ENCODE measurements around the gene SMG7. TPM values are rescaled to one million over a fixed set of nuclear protein-coding genes. Genes with fewer than 3 reads are reported as not detected.

The SMG7 gene
- total and polyA plus RNA-seq, 2 of the 4 experiments (the other 2 are of a cell fraction): 18.1 to 22.6 TPM

DNA sequence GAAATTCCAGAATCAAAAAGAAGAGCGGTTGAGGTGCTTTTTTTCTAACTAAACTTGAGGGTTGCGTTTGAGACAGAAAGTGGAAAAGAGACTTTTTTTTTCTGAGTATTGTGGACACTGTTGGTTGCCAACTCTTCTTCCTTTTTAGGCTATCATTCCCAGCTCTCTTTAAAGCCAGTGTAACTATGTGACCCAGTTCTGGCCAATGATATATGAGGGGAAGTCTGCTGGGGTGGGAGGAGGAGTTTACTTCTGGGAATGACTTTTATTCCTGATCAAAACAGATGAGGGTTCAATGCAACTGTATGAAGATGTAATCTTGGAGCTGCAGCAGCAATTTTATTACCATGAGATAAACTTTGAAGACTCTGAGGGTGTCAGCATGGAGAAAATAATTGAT, 36.8 kb upstream of the SMG7 start:
- Histone ChIP-seq H2BK120ac (ENCODE audit: low read depth, low read length) (no peak overlapping the region), H3K36me3 (ENCODE audit: control insufficient read depth, insufficient read depth, low read length) (no peaks in the 10 kb centered on the region), H3K4me2 (ENCODE audit: low read depth, low read length) (no peak overlapping the region), H3K9me3 (ENCODE audit: control insufficient read depth, insufficient read depth, low read length) (no peaks in the 10 kb centered on the region), H3K56ac (ENCODE audit: extremely low read depth, insufficient read depth, low read length) (no peak overlapping the region), H2BK15ac (ENCODE audit: low read depth, low read length) (no peak overlapping the region), H2AK9ac (replicated peaks; ENCODE audit: low read depth, low read length, poor library complexity) (no peak overlapping the region), H3K14ac (replicated peaks; ENCODE audit: low read depth, low read length) (no peak overlapping the region), H2AK5ac (ENCODE audit: low read depth, low read length) (no peak overlapping the region), H2AFZ (replicated peaks; ENCODE audit: low read length, poor library complexity) (no peak overlapping the region), H2BK20ac (ENCODE audit: low read depth, low read length) (no peak overlapping the region), H3K9ac (ENCODE audit: low read depth, low read length) (no peak overlapping the region), H3K27me3 (ENCODE audit: control insufficient read depth, insufficient read depth, low read length) (peaks cover 10% of the 10 kb centered on the region), H3K27ac (ENCODE audit: insufficient read depth, low read length) (no peak overlapping the region), H3K4ac (ENCODE audit: low read depth, low read length) (no peak overlapping the region), H3K23ac (ENCODE audit: low read depth, low read length) (no peak overlapping the region), H4K8ac (ENCODE audit: low read depth in 2 of 2, low read length in 2 of 2) (no peak overlapping the region), H3K4me1 (ENCODE audit: control insufficient read depth, insufficient read depth, low read length) (no peaks in the 10 kb centered on the region), H3K79me1 (ENCODE audit: low read depth in 1 of 2, low read length in 2 of 2) (no peaks in the 10 kb centered on the region), H3K4me3 (ENCODE audit: insufficient read depth, low read depth, low read length) (no peak overlapping the region), H4K91ac (ENCODE audit: insufficient read depth, low read depth, low read length) (no peak overlapping the region), H3K9me1 (ENCODE audit: insufficient read depth, low read length) (no peaks in the 10 kb centered on the region), H3K18ac (ENCODE audit: low read depth, low read length) (no peak overlapping the region), H4K20me1 (ENCODE audit: insufficient read depth, low read length) (no peaks in the 10 kb centered on the region), H2BK5ac (ENCODE audit: low read depth, low read length, poor library complexity, severe bottlenecking) (no peak overlapping the region), H4K5ac (ENCODE audit: low read depth, low read length) (no peak overlapping the region)
- dilution Hi-C loops (cut with HindIII; ENCODE audit: low sequenced_read_pairs, unreplicated experiment) (no loop called here), in situ Hi-C loops (cut with MboI; ENCODE audit: low sequenced_read_pairs) (no loop called here), intact Hi-C loops (cut with micrococcal nuclease) (no loop called here)
- ChIA-PET CTCF (no interaction called here), POLR2A (ENCODE audit: unreplicated experiment) (no interaction called here)
- DNase-seq (no peak), ATAC-seq (ENCODE audit: low read depth) (no peak)
- WGBS, 2 experiments (ENCODE audit: extremely low coverage in 2 of 2, insufficient read length in 1 of 2): no CpG with 5 or more reads among the region's 2 CpGs
- no TSS peak for BruUV-seq (replicated peaks)
- TF ChIP-seq SMC3 (IDR thresholded peaks at IDR 0.05; ENCODE audit: low read depth, low read length) (no peak), MXI1 (IDR thresholded peaks at IDR 0.05; ENCODE audit: borderline replicate concordance, low read depth, low read length) (no peak), RCOR1 (IDR thresholded peaks at IDR 0.05; ENCODE audit: insufficient replicate concordance, low read length) (no peak), MAZ (IDR thresholded peaks at IDR 0.05; ENCODE audit: borderline replicate concordance, low read depth, low read length) (no peak), RAD21 (IDR thresholded peaks at IDR 0.05; ENCODE audit: low read length) (no peak), CEBPB (IDR thresholded peaks at IDR 0.05; ENCODE audit: low read depth, low read length) (no peak), BHLHE40 (IDR thresholded peaks at IDR 0.05; ENCODE audit: low read depth, low read length) (no peak), NFE2L2 (IDR thresholded peaks at IDR 0.05; ENCODE audit: low read depth, low read length) (no peak), CHD1 (IDR thresholded peaks at IDR 0.05; ENCODE audit: low read depth, low read length) (no peak), FOS (IDR thresholded peaks at IDR 0.05; ENCODE audit: low read depth, low read length) (no peak), MAFK (IDR thresholded peaks at IDR 0.05; ENCODE audit: low read depth, low read length) (no peak)
- TF ChIP-seq, protein P1, sequence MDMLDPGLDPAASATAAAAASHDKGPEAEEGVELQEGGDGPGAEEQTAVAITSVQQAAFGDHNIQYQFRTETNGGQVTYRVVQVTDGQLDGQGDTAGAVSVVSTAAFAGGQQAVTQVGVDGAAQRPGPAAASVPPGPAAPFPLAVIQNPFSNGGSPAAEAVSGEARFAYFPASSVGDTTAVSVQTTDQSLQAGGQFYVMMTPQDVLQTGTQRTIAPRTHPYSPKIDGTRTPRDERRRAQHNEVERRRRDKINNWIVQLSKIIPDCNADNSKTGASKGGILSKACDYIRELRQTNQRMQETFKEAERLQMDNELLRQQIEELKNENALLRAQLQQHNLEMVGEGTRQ (IDR thresholded peaks at IDR 0.05; ENCODE audit: low read depth, low read length): no peak
- TF ChIP-seq, protein P2, sequence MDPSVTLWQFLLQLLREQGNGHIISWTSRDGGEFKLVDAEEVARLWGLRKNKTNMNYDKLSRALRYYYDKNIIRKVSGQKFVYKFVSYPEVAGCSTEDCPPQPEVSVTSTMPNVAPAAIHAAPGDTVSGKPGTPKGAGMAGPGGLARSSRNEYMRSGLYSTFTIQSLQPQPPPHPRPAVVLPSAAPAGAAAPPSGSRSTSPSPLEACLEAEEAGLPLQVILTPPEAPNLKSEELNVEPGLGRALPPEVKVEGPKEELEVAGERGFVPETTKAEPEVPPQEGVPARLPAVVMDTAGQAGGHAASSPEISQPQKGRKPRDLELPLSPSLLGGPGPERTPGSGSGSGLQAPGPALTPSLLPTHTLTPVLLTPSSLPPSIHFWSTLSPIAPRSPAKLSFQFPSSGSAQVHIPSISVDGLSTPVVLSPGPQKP (IDR thresholded peaks at IDR 0.05; ENCODE audit: borderline replicate concordance, low read depth, low read length): no peak
- TF ChIP-seq, protein P3, sequence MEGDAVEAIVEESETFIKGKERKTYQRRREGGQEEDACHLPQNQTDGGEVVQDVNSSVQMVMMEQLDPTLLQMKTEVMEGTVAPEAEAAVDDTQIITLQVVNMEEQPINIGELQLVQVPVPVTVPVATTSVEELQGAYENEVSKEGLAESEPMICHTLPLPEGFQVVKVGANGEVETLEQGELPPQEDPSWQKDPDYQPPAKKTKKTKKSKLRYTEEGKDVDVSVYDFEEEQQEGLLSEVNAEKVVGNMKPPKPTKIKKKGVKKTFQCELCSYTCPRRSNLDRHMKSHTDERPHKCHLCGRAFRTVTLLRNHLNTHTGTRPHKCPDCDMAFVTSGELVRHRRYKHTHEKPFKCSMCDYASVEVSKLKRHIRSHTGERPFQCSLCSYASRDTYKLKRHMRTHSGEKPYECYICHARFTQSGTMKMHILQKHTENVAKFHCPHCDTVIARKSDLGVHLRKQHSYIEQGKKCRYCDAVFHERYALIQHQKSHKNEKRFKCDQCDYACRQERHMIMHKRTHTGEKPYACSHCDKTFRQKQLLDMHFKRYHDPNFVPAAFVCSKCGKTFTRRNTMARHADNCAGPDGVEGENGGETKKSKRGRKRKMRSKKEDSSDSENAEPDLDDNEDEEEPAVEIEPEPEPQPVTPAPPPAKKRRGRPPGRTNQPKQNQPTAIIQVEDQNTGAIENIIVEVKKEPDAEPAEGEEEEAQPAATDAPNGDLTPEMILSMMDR (conservative IDR thresholded peaks at IDR 0.05; ENCODE audit: low read depth, low read length): no peak

All from IMR-90 (cell line).